Endometrial microvascular endothelial cells (primary cell): ENCODE measurements around the gene RASGRP4. TPM values are rescaled to one million over a fixed set of nuclear protein-coding genes. Genes with fewer than 3 reads are reported as not detected.

ENCODE experiments used
- in situ Hi-C: cut with HindIII; loops from 2 replicates; pipeline ENCODE4 v1.10.0; 2017; ENCODE audit warnings: low sequenced_read_pairs, low pct_unique_long_range_greater_than_20kb; ENCODE audit errors: inconsistent ontology term
- total RNA-seq: library from RNA; depleted of rRNA; stranded (reverse); fragments of >200 nt; gene quantifications from one replicate; pipeline ENCODE4 v1.2.3, GENCODE V29; 2015; ENCODE audit errors: inconsistent ontology term

The RASGRP4 gene
- total RNA-seq, 1 donor from 2014 or later, result not detected

DNA sequence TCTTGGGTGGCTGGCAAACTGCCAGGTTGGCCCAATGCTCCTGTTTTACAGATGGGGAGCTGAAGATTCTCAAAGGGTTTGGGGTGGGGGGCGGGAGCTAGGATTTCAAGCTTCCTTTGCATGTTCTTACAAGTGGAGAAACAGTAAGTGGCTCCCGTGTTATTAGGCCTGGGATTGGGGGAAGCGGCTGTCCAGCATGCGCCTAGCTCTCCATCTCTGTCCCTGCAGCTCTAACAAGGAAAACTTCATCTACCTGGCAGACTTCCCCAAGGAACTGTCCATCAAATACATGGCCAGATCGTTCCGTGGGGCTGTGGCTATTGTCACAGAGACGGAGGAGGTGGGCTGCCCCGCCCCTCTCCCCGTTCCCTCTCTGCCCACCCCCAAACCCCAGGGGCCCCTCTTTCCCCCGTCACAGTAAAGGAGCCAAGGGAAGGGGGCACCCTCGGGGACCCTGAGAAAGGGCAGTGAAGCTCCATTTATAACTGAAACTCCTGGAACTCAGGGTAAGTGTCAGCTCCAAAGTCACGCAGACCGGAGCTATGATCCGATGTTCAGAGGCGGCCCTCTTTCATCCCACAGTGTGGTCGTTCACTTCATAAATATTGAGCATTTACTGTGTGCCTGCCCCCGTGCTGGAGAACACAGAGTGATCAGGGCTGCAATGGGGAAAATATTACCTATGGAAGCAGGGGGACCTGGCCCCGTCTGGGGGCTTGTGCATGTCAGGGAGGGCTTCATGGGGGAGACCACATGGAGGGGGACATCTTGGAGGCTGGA lies 66.6 kb downstream of the RASGRP4 start:
- in situ Hi-C loops, result no loop called here

Other genes with a start within 250 kb of the RASGRP4 start
- 14.9 TPM for gene DPF1, start 202.0 kb downstream of the RASGRP4 start, total RNA-seq
- not detected for gene PPP1R14A, start 169.8 kb downstream of the RASGRP4 start, total RNA-seq
- gene SPINT2, start 161.6 kb downstream of the RASGRP4 start, total RNA-seq, result not detected
- gene C19orf33, start 122.0 kb downstream of the RASGRP4 start, total RNA-seq, result 7.7 TPM
- 88.4 TPM for gene YIF1B, start 110.3 kb downstream of the RASGRP4 start, total RNA-seq
- 1.8 TPM for gene KCNK6, start 106.4 kb downstream of the RASGRP4 start, total RNA-seq
- not detected for gene CATSPERG, start 90.4 kb downstream of the RASGRP4 start, total RNA-seq
- 395 TPM for gene PSMD8, start 51.6 kb downstream of the RASGRP4 start, total RNA-seq
- 1.1 TPM for gene GGN, start 38.2 kb downstream of the RASGRP4 start, total RNA-seq
- 7.0 TPM for gene SPRED3, start 37.5 kb downstream of the RASGRP4 start, total RNA-seq
- gene FAM98C, start 23.1 kb downstream of the RASGRP4 start, total RNA-seq, result 12.9 TPM
- not detected for gene RYR1, start 7.5 kb upstream of the RASGRP4 start, total RNA-seq
- not detected for gene MAP4K1, start 191.7 kb upstream of the RASGRP4 start, total RNA-seq
- gene EIF3K, start 193.0 kb upstream of the RASGRP4 start, total RNA-seq, result 582 TPM
- gene ACTN4, start 221.4 kb upstream of the RASGRP4 start, total RNA-seq, result 703 TPM